Lung microvascular endothelial cell (primary cell): ENCODE measurements around the gene LLGL1. TPM values are rescaled to one million over a fixed set of nuclear protein-coding genes. Genes with fewer than 3 reads are reported as not detected.
A peak's percentile ranks its signal among the peaks of the same experiment; 100 is the strongest.

Experiments used
- DNase-seq, 2 donors: peaks; one replicate each; pipeline versions ENCODE4 v3.0.0 to v3.0.0-alpha.2; 2010; ENCODE audit warnings: low read depth in 2 of 2
- total RNA-seq: library from RNA; depleted of rRNA; stranded (reverse); fragments of >200 nt; gene quantifications from 2 replicates; pipeline ENCODE4 v1.2.1, GENCODE V29; 2014

LLGL1 gene
- total RNA-seq: 13.9 and 14.6 TPM in 2 replicates

DNA sequence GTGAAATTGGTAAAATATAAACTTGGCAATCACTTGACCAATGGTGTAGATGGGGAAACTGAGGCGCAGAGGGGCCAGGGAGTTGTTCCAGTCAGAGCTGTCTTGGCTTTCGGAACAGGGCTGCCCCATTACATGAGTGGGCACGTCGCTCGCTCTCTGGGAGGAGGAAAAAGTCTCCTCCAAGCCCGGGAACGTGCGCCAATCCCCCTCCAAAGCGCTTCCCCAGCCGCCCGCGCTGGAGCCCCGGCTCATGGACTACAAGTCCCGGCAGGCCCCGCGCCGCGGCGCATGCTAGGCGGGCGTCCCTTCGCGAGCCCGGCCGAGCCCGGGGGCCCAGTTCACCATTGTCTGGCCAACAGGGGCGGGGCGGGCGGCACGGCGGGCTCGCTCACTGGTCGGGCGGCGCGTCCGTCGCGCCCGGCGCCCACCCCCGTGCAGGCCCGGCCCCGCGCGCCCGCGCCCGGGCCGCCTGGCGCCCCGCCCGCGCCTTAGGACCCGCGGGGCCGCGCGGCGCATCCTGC, at the start of gene LLGL1:
TSS of gene LLGL1 (plus strand) at position 515 of the 521 bp plus-strand sequence. CDS start 48 bp downstream, outside the sequence.
- peak; percentile 96 to 97 for DNase-seq

DNA sequence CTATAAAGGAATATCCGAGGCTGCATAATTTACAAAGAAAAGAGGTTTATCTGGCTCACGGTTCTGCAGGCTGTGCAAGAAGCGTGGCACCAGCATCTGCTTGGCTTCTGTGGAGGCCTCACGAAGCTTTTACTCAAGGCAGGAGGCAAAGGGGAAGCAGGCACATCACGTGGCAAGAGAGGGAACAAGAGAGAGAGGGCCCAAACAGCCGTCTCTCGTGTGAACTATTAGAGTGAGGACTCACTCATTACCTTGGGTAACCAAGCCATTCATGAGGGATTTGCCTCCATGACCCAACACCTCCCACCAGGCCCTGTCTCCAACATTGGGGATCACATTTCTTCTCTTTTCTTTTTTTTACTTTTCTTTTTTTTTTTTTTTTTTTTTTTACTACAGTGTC, 49.3 kb upstream of the LLGL1 start:
- no peak for DNase-seq

DNA sequence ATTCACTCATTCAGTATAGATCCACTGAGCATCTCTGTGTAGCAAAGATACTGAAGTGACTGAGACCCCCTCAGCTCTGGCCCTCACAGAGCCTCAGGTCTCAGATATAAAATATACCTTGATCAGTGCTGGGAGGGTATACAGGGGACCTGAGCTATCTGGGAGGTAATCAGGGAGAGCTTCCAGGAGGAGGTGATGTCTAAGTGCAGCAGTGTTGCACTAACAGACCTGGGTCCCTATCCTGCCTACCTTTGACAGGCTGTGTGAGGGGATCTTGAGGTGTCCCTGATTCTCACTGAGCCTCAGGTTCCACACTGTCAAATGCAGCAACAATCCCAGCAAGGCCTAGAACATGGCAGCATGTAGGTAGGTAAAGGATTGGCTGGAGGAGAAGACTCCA, 48.3 kb upstream of the LLGL1 start:
- no peak for DNase-seq

DNA sequence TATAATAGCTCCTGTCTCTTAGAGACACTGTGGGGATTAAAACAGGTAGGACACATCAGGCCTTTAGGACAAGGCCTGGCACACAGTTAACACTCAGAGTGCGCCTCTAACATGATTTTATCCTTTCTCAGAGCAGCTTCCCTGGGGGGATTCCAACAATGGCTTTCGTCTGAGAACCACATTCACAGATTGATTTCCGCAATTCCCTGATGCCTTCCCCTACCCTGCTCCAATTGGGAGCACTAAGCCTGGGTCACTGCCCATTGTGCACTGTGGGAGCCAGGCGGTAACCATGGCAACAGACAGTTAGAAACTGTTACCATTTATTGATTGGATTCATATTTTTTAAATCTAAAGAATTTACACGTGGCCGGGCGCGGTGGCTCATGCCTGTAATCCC, 47.7 kb upstream of the LLGL1 start:
- no peak for DNase-seq

DNA sequence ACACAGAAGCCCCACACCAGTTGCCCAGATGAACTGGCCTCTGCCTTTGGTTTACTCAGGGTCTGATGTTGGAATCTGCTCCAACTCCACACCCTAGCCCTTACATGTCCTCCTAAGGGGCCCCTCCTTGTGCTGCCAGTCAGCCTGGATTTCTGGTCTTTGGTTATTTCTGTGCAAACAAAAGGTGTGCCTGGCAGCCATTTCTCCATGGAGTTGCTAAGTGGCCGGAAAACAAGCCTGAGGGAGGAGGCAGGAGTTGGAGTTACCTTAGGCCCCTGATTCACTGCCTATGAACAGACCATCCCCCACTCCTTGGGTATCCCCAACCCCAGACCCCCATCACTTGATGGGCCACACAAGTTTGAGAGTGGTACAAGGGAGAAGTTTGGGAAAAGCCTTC, 46.2 kb upstream of the LLGL1 start:
- no peak for DNase-seq

DNA sequence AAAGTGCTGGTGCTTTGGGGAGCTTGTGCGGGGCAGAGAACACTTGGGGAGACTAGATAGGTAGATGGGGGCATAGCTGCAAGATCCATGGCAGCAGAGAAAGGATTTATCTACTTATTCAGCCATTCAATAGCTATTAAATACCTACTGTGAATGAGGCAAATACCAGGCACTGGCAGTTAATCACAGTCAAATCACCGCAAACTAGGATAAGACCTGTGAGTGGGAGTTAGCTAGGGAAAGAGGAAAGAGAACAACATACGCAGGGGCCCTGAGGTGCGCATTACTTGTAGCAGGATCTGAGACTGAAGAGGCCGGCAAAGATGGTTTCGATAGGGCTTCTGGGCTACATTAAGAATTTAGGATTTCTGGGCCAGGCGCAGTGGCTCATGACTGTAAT, 45.6 kb upstream of the LLGL1 start:
- DNase-seq: no peak

DNA sequence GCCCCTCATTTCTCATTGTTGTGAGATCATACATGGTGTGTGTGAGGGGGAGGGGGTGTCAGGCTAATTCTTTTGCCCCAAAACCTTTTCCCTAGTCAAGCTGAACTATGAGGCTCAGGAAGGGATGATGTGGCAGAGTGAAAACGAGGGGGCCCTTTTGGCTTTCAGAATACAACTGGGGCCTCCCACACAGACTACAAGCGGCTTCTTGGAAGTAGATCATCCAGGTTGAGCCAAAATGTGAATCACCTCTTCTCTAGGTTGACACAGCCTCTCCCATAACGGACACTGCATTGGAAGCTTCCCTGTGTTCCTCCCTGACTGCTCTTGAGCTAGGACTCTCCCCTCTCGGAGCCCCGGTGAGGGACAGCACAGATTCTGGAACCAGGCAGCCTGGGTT, 44.1 kb upstream of the LLGL1 start:
- no peak for DNase-seq

DNA sequence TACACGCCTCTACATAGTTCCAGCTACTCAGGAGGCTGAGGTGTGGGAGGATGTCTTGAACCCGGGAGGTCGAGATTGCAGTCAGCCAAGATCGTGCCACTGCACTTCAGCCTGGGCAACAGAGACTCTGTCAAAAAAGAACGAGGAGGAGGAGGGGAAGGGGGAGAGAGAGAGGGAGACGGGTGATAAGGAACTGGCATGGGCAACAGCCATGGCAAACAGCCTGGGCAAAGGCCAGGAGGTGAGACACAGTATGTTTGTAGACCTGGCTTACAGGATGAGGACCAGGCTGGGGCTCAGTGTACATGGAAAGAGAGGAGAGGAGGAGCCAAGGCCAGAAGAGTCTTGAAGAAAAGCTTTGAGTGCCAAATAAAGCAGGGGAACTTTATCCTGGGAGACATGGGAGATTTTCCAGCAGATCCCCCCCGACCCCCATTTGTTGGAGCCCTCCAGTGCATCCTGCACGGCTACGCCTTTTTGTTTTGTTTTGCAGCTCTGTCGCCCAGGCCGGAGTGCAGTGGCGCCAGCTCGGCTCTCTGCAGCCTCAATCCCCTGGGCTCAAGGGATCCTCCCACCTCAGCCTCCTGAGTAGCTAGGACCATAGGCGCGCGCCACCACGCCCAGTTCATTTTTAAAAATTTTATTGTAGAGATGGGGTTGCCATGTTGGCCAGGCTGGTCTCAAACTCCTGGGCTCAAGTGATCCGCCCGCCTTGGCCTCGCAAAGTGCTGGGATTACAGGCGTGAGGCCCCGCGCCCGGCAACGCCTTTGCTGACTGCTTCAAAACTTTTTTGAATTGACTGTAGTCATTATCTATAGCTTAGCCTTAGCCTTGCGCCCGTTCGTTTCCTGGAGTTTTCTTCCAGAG, 43.1 kb upstream of the LLGL1 start:
- DNase-seq: no peak

DNA sequence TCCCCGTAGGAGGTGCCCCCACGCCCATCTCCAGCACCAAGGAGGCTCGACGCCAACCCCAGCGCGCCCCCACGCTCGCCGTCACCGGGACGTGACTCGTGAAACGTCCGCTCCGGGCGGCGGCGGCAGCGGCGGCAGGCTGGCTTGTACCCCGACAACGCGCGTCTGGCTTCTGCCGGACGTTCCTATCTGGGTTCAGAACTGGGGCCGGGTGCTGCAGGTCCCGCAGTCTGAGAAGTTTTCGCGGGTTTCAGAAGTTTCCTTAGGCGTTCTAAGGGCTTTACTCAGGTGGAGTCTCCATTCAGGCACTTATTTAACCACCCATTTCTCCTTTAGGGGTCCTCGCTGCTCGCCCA, 42.5 kb upstream of the LLGL1 start:
- peak in 1 of 2 donors; percentile 85 for DNase-seq

DNA sequence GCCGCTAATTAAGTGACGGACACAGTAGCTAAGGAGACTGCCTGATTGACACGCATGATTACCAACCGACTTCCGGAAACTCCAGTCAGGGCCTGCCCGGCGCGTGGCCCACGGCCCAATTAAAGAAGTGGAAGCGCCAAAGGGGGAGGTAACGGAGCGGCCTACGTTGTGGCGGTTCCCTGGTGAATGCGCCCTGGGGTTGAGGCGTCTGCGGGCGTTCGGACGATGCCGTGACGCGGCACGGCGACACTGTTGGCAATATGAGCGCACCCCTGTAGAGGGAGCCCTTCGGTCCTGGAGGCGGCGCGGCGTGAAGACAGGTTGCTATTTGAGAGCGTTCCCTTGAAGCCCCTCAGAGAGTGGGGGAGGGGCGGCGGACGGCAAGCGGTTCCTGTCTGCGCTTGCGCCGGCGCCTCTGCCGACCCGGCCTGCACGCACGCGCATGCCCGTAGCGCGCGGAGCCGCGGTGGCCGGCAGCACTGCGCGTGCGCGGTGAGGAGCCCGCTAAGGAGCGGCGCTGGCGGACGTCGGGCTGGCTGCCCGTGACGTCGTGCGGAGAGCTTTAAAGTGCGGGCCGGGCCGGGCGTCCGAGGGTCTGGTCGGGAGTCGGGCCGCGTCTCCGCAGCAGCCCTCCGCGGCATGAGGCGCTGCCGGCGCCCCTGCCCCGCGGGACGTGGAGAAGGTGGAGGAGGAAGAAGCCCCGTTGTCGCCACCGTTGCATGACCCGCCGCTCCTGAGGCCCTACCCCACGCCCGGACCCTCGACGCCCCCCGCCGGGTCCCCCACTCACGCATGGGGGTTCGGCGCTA, 41.9 kb upstream of the LLGL1 start, which contains the start of gene ALKBH5:
TSS of gene ALKBH5 (plus strand) at position 495 of the 809 bp plus-strand sequence. CDS start 416 bp downstream, outside the sequence.
- peak; percentile 100 for DNase-seq

DNA sequence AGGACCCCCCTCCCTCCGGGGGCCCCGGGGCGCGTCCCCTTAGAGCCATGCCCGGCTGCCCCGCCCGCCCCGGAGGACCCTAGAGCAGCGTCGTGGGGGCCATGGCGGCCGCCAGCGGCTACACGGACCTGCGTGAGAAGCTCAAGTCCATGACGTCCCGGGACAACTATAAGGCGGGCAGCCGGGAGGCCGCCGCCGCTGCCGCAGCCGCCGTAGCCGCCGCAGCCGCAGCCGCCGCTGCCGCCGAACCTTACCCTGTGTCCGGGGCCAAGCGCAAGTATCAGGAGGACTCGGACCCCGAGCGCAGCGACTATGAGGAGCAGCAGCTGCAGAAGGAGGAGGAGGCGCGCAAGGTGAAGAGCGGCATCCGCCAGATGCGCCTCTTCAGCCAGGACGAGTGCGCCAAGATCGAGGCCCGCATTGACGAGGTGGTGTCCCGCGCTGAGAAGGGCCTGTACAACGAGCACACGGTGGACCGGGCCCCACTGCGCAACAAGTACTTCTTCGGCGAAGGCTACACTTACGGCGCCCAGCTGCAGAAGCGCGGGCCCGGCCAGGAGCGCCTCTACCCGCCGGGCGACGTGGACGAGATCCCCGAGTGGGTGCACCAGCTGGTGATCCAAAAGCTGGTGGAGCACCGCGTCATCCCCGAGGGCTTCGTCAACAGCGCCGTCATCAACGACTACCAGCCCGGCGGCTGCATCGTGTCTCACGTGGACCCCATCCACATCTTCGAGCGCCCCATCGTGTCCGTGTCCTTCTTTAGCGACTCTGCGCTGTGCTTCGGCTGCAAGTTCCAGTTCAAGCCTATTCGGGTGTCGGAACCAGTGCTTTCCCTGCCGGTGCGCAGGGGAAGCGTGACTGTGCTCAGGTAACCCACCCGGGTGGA, 41.0 kb upstream of the LLGL1 start:
- DNase-seq: peak; percentile 48 to 51

DNA sequence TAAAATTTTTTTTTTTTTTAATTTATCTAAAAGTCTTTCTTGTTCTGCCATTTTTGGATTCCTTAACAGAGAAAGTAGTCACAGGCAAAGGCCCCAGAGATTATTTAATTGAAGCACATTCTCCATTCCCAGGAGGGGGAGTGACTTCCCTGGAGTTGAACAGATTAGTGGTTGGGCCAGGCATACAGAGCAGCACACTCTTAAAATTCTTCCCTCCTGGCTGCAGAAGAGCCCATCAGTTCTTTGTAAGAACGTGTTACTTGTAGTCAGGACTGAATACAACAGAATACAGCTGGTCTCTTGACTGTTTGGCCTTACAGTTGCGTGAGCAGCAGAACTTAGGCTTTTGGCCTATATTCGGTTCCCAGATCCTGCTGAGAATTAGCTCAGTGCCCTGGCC, 40.0 kb upstream of the LLGL1 start:
- peak in 1 of 2 donors; percentile 34 for DNase-seq

DNA sequence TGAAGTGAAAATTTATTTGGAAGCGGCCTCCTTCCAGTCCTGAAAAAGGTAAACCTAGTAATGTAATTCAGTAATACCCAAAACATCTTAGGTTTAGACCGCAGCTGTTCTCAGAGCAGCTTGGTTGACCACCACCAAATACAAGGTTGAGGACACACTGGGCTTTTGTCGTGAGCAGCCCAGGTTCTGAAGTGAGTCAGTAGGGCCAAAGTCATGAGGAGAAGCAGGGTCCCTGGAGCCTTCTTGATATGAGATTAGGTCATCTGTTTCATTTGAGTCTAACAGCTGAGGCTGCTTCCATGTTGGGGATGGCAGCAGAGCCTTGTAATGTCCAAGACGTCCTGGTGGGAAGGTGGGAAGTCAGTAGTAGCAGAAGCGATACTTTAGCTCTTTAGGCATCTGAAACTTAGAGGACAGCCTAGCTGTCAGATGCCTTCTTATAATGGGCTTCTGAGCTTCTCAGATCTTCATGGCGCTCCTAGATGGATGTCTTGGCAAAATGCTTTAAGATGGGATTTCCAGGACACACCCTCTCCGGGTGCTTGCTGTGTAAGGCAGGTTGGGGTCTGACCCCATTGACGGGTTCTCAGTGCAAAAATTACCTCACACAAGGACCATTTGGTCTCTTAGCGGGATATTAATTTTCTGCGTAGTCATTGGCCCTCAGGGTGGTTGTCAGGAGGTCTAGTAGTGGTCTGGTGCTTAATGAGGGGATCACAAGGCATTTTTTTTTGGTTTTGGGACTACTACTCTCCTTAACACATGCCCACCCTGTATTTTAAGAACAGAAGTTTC, 39.4 kb upstream of the LLGL1 start:
- peak in 1 of 2 donors; percentile 44 for DNase-seq

DNA sequence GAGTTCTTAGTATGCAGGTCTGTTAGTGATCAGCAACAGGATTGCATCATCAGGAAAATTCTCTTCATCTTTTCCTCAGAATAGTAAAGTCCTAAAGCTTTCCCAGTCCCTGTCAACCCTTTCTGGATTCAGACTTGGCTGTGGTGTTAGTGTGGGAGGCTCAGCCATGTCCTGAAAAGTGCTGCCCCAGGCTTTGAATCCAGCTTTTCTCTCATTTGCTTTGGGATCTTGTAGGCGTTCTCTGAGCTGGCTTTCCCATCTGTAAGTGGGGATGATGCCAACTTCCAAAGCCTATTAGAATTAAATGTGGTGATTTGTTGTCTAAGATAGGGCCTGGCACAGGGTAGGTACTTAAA, 38.8 kb upstream of the LLGL1 start:
- DNase-seq: peak in 1 of 2 donors; percentile 8

DNA sequence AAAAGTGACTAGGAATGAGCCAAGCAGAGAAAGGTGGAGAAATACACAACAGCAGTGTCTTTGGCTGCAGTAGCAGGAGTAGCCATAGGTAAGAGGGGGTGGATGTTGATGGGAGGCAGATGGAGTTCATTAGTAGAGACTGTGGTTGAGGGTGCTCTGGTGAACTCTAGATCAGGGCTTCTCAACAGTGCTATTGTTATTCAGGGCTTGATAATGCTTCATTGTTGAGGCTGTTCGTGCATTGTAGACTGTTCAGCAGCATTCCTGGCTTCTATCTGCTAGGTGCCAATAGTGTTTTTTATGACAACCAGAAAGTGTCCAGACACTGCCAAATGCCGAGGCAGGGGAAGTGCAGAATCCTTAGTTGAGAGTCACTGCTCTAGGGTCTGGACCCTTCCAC, 38.2 kb upstream of the LLGL1 start:
- no peak for DNase-seq

DNA sequence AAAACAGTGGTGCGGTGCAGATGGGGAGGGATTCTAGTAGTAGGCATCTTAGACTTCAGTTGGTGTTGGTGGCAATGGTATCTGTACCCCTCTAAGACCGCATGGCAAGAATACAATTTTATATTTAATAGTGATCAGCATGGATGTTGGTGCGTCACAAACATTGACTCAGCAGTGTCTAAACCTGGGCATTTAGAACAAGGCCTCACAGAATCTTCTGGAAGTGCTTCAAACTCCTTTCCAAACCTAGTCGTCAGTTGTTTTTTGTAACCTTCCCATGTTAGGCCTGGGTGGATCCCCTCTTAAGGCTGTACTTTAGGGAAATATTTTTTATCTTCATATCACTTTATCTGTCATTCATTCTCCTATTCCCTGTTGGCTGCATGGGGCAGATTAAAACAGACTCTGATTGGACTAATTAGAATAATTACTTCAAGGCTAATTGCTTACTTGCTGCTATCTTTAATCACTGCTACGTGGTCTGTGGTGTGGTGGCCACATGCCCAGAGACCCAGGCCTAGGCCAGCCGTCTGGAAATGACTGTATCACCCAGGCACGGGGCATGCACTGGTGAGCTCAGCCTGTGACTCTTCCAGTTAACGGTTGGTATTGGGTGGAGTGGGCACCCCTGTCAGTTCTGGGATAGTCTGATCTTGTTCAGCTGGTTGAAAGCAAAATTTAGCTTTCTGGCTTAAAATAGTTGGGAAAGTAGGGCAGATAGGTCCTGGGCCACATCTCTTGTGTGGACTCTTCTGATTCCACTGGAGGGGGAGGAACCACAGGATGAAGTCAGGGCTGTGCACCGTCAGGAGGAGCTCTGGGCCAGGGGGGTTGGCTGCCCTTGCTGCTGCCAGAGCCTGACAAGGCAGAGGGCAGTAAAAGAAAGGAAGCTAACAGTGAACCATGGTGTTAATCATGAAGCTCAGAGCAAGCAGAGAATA, 37.3 kb upstream of the LLGL1 start:
- DNase-seq: peak; percentile 36 to 62

DNA sequence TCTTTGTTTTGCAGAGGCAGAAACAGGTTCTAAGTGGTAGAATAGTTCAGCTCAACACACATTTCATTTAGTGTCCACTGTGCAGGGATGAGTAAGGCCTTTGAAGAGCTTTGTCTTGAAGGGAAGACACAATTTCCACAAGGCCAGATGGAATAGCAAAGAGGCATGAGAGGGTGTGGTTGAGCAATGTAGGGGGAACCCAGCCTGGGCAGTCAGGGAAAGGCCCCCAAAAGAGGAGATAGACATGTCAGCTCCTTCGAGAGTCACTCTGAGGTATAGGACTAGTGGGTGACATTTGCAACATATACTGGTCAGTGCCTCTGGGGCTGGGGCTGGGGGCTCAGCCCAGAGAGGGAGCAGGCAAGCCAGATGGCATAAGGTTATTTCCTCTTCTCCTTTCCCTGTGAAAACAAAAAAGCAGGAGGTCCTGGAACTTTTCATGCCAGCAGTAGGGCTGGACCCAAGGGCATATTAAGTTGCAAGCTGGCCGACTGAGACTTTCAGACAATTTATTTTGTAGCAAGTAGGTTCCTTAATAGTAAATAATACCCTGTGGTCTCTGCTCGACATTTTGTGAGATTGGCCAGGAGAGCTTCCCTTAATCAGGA, 34.7 kb upstream of the LLGL1 start:
- no peak for DNase-seq

DNA sequence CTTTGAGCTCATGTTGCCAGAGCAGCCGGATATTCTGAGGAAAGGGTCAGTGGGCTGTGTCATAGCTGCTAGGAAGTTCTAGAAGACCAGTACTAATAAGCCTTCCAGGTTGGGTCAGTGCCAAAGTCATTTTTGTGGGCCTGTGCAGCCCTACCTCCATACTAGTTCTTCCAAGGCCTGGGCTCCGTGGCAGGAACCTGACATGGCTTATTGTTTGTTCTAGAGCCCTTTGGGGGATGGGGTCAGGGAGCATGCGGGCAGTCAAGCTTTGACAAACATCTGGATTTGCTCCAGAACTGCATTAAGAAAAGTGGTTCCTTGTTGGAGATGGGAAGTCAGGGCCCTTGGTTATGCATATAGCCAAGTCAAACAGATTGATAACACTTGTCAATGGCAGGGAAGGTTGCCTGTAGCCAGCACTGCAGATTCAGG, 34.2 kb upstream of the LLGL1 start:
- peak; percentile 51 to 73 for DNase-seq

DNA sequence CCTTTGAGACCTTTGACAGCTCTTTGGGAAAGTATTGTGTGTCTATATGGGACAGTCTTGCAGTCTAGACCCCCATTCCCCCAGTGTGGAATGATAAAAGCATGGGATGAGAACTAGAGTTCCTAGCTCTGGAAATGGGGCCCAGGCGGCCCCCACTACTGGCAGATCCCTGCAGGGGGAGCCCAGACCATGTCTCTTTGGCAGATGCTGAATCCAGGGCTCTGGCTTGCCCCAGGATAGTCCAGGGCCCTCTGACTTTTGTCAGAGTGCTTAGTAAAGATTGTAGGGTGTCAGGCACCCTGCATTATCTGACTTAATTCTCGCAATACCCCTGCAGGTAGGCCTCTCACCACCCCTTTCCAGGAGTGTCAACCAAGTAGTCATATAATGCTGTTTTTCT, 33.5 kb upstream of the LLGL1 start:
- DNase-seq: peak in 1 of 2 donors; percentile 15
